ENCODE measurements around the gene MICAL2.
"Not testable (repeated sequence)": the region's sequence is repeated elsewhere in the genome, so short reads cannot be mapped to it uniquely, and the experiment has no call there.

Gene MICAL2

DNA sequence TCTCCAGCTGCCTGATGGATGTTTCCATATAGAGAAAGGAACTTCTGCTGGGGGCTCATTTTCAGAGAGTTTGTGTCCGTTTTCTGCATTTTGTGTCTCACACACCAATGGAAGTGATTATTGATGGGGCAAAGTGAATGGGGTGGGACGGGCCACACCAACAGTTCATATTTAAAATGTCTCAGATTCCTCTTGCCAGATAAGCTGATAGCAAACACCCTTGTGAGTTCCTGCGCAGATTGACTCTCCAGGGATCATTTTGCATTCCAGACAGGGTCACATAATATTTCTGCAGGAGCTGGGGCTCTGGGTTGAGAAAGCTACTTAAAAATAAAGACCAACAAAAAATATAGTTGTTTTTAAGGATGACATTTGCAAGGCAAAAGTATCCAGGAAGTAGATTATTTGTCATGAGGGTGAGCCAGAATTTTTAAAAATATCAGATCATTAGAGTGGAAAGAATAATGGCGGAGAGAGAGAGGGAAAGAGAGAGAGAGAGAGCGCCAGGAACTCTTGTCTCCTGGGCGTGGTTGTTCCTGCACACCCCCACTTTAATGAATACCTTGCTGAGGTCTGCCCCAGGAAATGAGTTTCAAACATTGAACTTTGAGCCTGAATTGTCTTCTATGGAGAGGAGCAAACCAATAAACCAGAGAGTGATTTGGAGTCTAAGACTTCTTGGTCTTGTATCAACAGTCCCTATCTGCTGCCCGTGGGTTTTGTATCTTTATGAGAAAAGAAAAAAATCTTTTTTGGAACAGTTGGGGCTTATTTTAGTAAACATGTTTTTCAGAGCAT, 33.3 kb downstream of the MICAL2 start:
- Histone ChIP-seq H3K4me3 (ENCODE audit: low read depth, low read length) (no peak overlapping the region), H3K27ac (no peak overlapping the region), H3K27me3 (ENCODE audit: insufficient read depth, low read depth, severe bottlenecking) (no peaks in the 10 kb centered on the region), H3K36me3 (no peaks in the 10 kb centered on the region), H3K9me3 (ENCODE audit: severe bottlenecking) (no peaks in the 10 kb centered on the region)
- TF ChIP-seq CTCF (IDR thresholded peaks at IDR 0.05; ENCODE audit: low read depth, low read length) = no peak
- DNase-seq = no peak

DNA sequence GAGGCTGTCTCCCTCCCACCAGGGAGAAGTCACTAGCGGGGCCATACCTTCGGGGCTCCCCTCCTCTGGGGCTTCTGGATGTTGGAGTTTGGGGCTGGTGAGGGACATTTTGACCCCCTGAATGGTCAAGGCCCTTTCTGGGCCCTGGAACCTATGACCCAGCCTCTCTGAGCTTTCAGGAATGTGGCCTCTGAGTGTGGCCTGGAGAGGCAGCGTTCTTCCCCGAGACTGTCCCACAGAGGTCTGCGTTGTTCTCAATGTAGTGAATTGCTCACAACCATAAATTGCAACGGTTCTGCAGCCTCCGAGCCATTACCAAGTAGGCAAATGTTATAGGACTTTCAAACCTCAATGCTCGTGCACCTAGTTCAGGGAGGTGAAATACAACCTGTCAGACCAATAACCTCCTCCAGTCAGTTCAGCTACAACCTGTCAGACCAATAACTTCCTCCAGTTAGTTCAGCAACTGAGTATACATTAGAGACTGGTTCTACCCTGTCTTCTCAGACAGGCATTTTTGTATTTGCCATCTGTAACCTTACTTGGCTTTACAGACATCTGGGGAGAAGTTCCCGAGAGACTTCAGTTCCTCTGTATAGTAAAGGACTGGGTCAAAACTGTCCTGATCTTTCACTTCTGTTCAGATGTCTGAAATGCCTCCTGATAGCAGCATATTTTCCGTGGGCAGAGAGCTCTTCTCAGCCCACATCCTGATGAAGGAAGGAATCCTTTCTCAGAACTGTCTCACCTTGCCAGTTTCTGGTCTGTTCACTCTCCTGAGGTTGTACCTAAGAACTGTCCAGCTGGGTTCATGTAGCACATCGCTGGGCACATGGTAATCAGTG, 34.2 kb downstream of the MICAL2 start:
- Histone ChIP-seq H3K36me3 (no peaks in the 10 kb centered on the region), H3K9me3 (ENCODE audit: severe bottlenecking) (no peaks in the 10 kb centered on the region), H3K27me3 (ENCODE audit: insufficient read depth, low read depth, severe bottlenecking) (no peaks in the 10 kb centered on the region), H3K4me3 (ENCODE audit: low read depth, low read length) (no peak overlapping the region), H3K27ac (no peak overlapping the region)
- no peak for DNase-seq
- no peak for TF ChIP-seq CTCF (IDR thresholded peaks at IDR 0.05; ENCODE audit: low read depth, low read length)

- DNase-seq; H3K9me3 ChIP-seq (ENCODE audit: severe bottlenecking); H3K27me3 ChIP-seq (ENCODE audit: insufficient read depth, low read depth, severe bottlenecking); H3K36me3 ChIP-seq; H3K27ac ChIP-seq; H3K4me3 ChIP-seq (ENCODE audit: low read depth, low read length): not testable (repeated sequence)
Observed at GRCh38 chr11:12146678-12147077, 36.3 kb downstream of the MICAL2 start.

DNA sequence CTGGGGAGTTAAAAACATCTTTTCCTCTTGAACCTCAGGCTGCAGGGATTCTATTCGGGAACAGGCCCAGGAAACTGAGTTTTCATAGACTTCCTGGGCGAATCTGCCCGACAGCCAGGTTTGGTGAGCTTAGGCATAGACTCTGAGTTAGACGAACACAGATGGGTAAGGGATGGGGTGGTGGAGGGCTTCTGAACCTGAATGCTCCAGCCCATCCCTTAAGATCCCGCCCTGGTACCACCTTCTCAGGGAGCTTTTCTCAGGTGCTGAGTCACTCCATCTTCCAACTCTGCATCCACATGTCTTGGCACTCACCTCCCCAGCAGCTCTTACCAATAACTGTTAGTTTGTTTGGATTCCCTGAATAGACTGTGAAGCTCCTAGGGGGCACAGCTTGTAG, 37.4 kb downstream of the MICAL2 start:
- no peak overlapping the region for H3K27ac ChIP-seq
- no peak overlapping the region for H3K4me3 ChIP-seq (ENCODE audit: low read depth, low read length)
- no peaks in the 10 kb centered on the region for H3K36me3 ChIP-seq
- H3K9me3 ChIP-seq (ENCODE audit: severe bottlenecking) = no peaks in the 10 kb centered on the region
- no peaks in the 10 kb centered on the region for H3K27me3 ChIP-seq (ENCODE audit: insufficient read depth, low read depth, severe bottlenecking)
- no peak for DNase-seq
- TF ChIP-seq CTCF (IDR thresholded peaks at IDR 0.05; ENCODE audit: low read depth, low read length) = no peak

DNA sequence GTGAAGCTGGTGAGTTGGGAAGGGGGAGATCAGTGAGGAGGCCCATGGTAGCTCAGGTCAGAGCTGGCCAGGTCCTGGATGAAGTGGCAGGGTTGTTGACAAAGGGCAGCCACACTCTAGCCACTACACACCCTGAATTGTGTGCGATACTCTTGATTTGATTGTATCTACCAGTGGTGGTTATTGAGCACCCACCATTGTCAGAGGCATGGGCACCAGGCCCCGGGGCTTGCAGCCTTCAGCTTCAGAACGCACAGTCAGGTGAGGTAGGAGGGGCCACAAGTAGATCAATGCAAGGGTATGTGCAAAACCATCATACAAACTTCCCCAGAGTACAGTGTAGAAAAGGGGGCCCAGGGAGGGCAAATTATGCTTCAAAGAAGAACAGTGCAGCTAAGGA, 38.1 kb downstream of the MICAL2 start:
- Histone ChIP-seq H3K27ac (no peak overlapping the region), H3K4me3 (ENCODE audit: low read depth, low read length) (no peak overlapping the region), H3K9me3 (ENCODE audit: severe bottlenecking) (no peaks in the 10 kb centered on the region), H3K36me3 (no peaks in the 10 kb centered on the region), H3K27me3 (ENCODE audit: insufficient read depth, low read depth, severe bottlenecking) (no peaks in the 10 kb centered on the region)
- TF ChIP-seq CTCF (IDR thresholded peaks at IDR 0.05; ENCODE audit: low read depth, low read length) = no peak
- DNase-seq = no peak

DNA sequence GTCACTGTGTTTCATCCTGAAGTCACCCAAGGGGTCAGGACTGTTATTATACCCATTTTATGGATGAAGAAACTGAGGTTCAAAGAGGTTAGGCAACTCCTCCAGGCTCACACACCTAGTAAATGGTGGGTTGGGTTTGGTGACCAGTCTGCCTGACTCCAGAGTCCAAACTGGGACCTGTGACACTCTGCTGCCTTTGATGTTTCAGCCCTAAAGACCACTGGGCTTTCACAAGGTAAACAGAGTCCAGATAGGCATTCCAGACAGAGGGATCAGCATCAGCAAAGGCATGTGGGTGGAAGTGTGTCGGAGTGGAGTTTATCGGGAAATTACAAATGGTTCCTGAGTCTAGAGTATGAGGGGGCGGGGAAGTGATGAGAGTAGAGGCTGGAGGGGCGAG, 38.5 kb downstream of the MICAL2 start:
- no peaks in the 10 kb centered on the region for H3K36me3 ChIP-seq
- no peak for DNase-seq
- no peak overlapping the region for H3K27ac ChIP-seq
- no peaks in the 10 kb centered on the region for H3K27me3 ChIP-seq (ENCODE audit: insufficient read depth, low read depth, severe bottlenecking)
- no peaks in the 10 kb centered on the region for H3K9me3 ChIP-seq (ENCODE audit: severe bottlenecking)
- no peak for TF ChIP-seq CTCF (IDR thresholded peaks at IDR 0.05; ENCODE audit: low read depth, low read length)
- H3K4me3 ChIP-seq (ENCODE audit: low read depth, low read length) = no peak overlapping the region

Measured in WERI-Rb-1 (cell line).